PC-9 (cell line): ENCODE data around the gene PFKP. TPM values are rescaled to one million over a fixed set of nuclear protein-coding genes. Genes with fewer than 3 reads are reported as not detected.

Source experiments
- BruUV-seq: library from RNA; stranded (reverse); fragments of 400-500 nt; replicated peaks from 2 replicates; lab custom pipeline; 2021; lab: Mats Ljungman, UMichigan
- CTCF ChIA-PET: fragments of 300-600 bp; sonication (Branson Sonifier 250); formaldehyde crosslinking; loops from one replicate; lab custom pipeline; 2022; ENCODE audit warnings: antibody characterized with exemption; lab: Charles Lee
- POLR2A ChIA-PET: fragments of 300-600 bp; sonication (Branson Sonifier 250); formaldehyde crosslinking; loops from one replicate; lab custom pipeline; 2022; ENCODE audit warnings: antibody characterized with exemption; ENCODE audit not compliant: unreplicated experiment; lab: Charles Lee
- DNase-seq, 2 experiments: peaks; one replicate each; pipeline versions ENCODE4 v3.0.0 to v3.0.0-alpha.2; 2015 to 2022; ENCODE audit warnings: mixed read lengths in 1 of 2
- H2AFZ ChIP-seq: fragments of 200-600 bp; sonication (generic); 2 replicates; pipeline ENCODE4 v1.8.1; 2017; ENCODE audit warnings: antibody characterized with exemption
- H3F3A ChIP-seq: fragments of 200-600 bp; sonication (generic); 2 replicates; pipeline ENCODE4 v1.8.1; 2017; ENCODE audit warnings: antibody characterized with exemption, mild to moderate bottlenecking, low read depth; ENCODE audit not compliant: insufficient read depth
- H3K27ac ChIP-seq: fragments of 200-600 bp; sonication (generic); 2 replicates; pipeline ENCODE4 v1.6.1; 2016; ENCODE audit warnings: mixed run types
- H3K27me3 ChIP-seq: fragments of 200-600 bp; sonication (generic); 2 replicates; pipeline ENCODE4 v1.6.1; 2016; ENCODE audit warnings: low read depth, mixed run types; ENCODE audit not compliant: insufficient read depth
- H3K36me3 ChIP-seq: fragments of 200-600 bp; sonication (generic); 2 replicates; pipeline ENCODE4 v1.6.1; 2016; ENCODE audit warnings: low read depth, mixed run types
- H3K4me1 ChIP-seq: fragments of 200-600 bp; sonication (generic); replicated peaks from 2 replicates; pipeline ENCODE4 v1.6.1; 2016; ENCODE audit warnings: mixed run types; ENCODE audit not compliant: insufficient read depth
- H3K4me2 ChIP-seq: fragments of 200-600 bp; sonication (generic); 2 replicates; pipeline ENCODE4 v1.6.1; 2017; ENCODE audit warnings: mixed run types
- H3K4me3 ChIP-seq: fragments of 200-600 bp; sonication (generic); 2 replicates; pipeline ENCODE4 v1.6.1; 2016; ENCODE audit warnings: mixed run types
- H3K79me2 ChIP-seq: fragments of 200-600 bp; sonication (generic); 2 replicates; pipeline ENCODE4 v1.6.1; 2017; ENCODE audit warnings: low read depth, mixed run types
- H3K9me2 ChIP-seq: fragments of 200-600 bp; sonication (generic); 2 replicates; pipeline ENCODE4 v1.8.1; 2017; ENCODE audit warnings: mild to moderate bottlenecking; ENCODE audit not compliant: insufficient read depth
- H3K9me3 ChIP-seq: fragments of 200-600 bp; sonication (generic); 2 replicates; pipeline ENCODE4 v1.8.1; 2016; ENCODE audit warnings: low read depth; ENCODE audit not compliant: insufficient read depth
- H4K20me1 ChIP-seq: fragments of 200-600 bp; sonication (generic); 2 replicates; pipeline ENCODE4 v1.8.1; 2017; ENCODE audit not compliant: insufficient read depth
- CTCF ChIP-seq: fragments of 200-600 bp; sonication (generic); conservative IDR thresholded peaks from 2 replicates; pipeline ENCODE4 v1.6.1; 2017; ENCODE audit warnings: mixed run types, antibody characterized with exemption, mild to moderate bottlenecking, moderate library complexity
- EZH2 ChIP-seq: fragments of 200-600 bp; sonication (generic); IDR thresholded peaks from 2 replicates; pipeline ENCODE4 v1.8.0; 2017; ENCODE audit warnings: antibody characterized with exemption, low read depth
- intact Hi-C: fragments of 100-400 bp; cut with micrococcal nuclease; formaldehyde crosslinking; loops from one replicate; pipeline ENCODE4 v1.10.0; 2022; ENCODE audit not compliant: unreplicated experiment
- total RNA-seq: library from RNA; stranded (reverse); gene quantifications from 2 replicates; pipeline ENCODE4 v1.2.3, GENCODE V29; 2021

Gene PFKP
- total RNA-seq, 1 experiment from 2014 or later = 234 TPM

GRCh38 chr10:3071405-3072198, 4.3 kb downstream of the PFKP start:
- Histone ChIP-seq H3K4me2 (peak overlapping the region; percentile 36; the same call in 1 of the 2 replicates), H3K4me3 (no peak overlapping the region), H3K9me3 (no peaks in the 10 kb centered on the region), H3K4me1 (peaks cover 21% of the 10 kb centered on the region; the same call in 1 of the 2 replicates), H3K36me3 (no peaks in the 10 kb centered on the region), H2AFZ (no peak overlapping the region), H3K27me3 (no peaks in the 10 kb centered on the region), H3K9me2 (no peaks in the 10 kb centered on the region), H3F3A (peaks cover 5% of the 10 kb centered on the region), H4K20me1 (peaks cover 3% of the 10 kb centered on the region; the same call in 1 of the 2 replicates), H3K27ac (peak overlapping the region; percentile 51), H3K79me2 (peaks cover 80% of the 10 kb centered on the region)
- CTCF ChIA-PET = interaction anchor here (0.5 to 1.0 kb wide), 3 partner anchors 78 to 1695 kb away, joined by 3 to 8 read pairs (median 3); no protein-coding TSS in a partner anchor
- no TSS peak for BruUV-seq
- TF ChIP-seq EZH2 = no peak
- TF ChIP-seq CTCF = no peak
- intact Hi-C loops = loop anchor here (1.0 to 2.0 kb wide), 3 partner anchors 20 to 101 kb away; partner anchors contain the start of gene PITRM1
- peak; percentile 64 to 84 for DNase-seq
- POLR2A ChIA-PET = interaction anchor here (0.6 to 1.0 kb wide), 3 partner anchors 23 to 1346 kb away, joined by 3 to 14 read pairs (median 4); no protein-coding TSS in a partner anchor

- peaks cover 80% of the 10 kb centered on the region for H3K79me2 ChIP-seq
- BruUV-seq = no TSS peak
- no peak overlapping the region for H3K27ac ChIP-seq
Observed at GRCh38 chr10:3072641-3073360, 5.5 kb downstream of the PFKP start.

More at GRCh38 chr10:3072641-3073360, 5.5 kb downstream of the PFKP start:
- peaks cover 5% of the 10 kb centered on the region for H3F3A ChIP-seq
- H3K36me3 ChIP-seq = no peaks in the 10 kb centered on the region
- no peak for TF ChIP-seq CTCF
- no peak for TF ChIP-seq EZH2
- peaks cover 25% of the 10 kb centered on the region for H3K4me1 ChIP-seq
- no peak overlapping the region for H3K4me3 ChIP-seq
- DNase-seq = no peak
- no peak overlapping the region for H2AFZ ChIP-seq
- H4K20me1 ChIP-seq = peaks cover 3% of the 10 kb centered on the region; the same call in 1 of the 2 replicates
- CTCF ChIA-PET = no interaction called here
- no peaks in the 10 kb centered on the region for H3K9me3 ChIP-seq
- intact Hi-C loops = no loop called here
- H3K4me2 ChIP-seq = no peak overlapping the region
- POLR2A ChIA-PET = no interaction called here
- H3K27me3 ChIP-seq = no peaks in the 10 kb centered on the region
- H3K9me2 ChIP-seq = no peaks in the 10 kb centered on the region
